IMR-90 (cell line): Measurements from ENCODE around the gene BAIAP2L1. TPM values are rescaled to one million over a fixed set of nuclear protein-coding genes. Genes with fewer than 3 reads are reported as not detected.

Source experiments
- ATAC-seq: fragments of 200-7000 bp; cut with Tn5 transposase; 2 replicates; pipeline ENCODE4 v1.9.1; 2020; ENCODE audit warnings: low read depth, mild to moderate bottlenecking, moderate library complexity
- BruUV-seq: library from RNA; stranded (reverse); fragments of 400-500 nt; replicated peaks from 2 replicates; lab custom pipeline; 2021; lab: Mats Ljungman, UMichigan
- CTCF ChIA-PET: fragments of 300-600 bp; formaldehyde crosslinking; extraction: SDS; loops from one replicate; lab custom pipeline; 2021; ENCODE audit warnings: antibody characterized with exemption; lab: Yijun Ruan, JAX
- POLR2A ChIA-PET: fragments of 300-600 bp; sonication (Branson Sonifier 250); formaldehyde crosslinking; loops from one replicate; lab custom pipeline; 2022; ENCODE audit warnings: antibody characterized with exemption; ENCODE audit not compliant: unreplicated experiment; lab: Charles Lee
- DNase-seq: peaks from one replicate; pipeline ENCODE4 v3.0.0; 2013
- H2AFZ ChIP-seq: replicated peaks from 2 replicates; pipeline ENCODE3; 2013; ENCODE audit warnings: low read length, mild to moderate bottlenecking; ENCODE audit not compliant: poor library complexity
- H2AK5ac ChIP-seq: 2 replicates; pipeline ENCODE4 v1.6.1; 2013; ENCODE audit warnings: low read depth, low read length, inconsistent platforms
- H2AK9ac ChIP-seq: replicated peaks from 2 replicates; pipeline ENCODE3; 2013; ENCODE audit warnings: mild to moderate bottlenecking, low read depth, low read length, moderate library complexity; ENCODE audit not compliant: poor library complexity
- H2BK120ac ChIP-seq: 2 replicates; pipeline ENCODE4 v1.6.1; 2013; ENCODE audit warnings: low read depth, low read length, inconsistent platforms
- H2BK15ac ChIP-seq: 3 replicates; pipeline ENCODE4 v1.6.1; 2013; ENCODE audit warnings: low read depth, low read length, inconsistent platforms
- H2BK20ac ChIP-seq: 2 replicates; pipeline ENCODE4 v1.6.1; 2013; ENCODE audit warnings: low read depth, mild to moderate bottlenecking, inconsistent platforms, low read length, moderate library complexity
- H2BK5ac ChIP-seq: 2 replicates; pipeline ENCODE4 v1.6.1; 2013; ENCODE audit warnings: mild to moderate bottlenecking, low read depth, low read length, inconsistent platforms; ENCODE audit not compliant: poor library complexity, severe bottlenecking
- H3K14ac ChIP-seq: replicated peaks from 2 replicates; pipeline ENCODE4 v1.6.1; 2013; ENCODE audit warnings: low read depth, low read length, inconsistent platforms
- H3K18ac ChIP-seq: 2 replicates; pipeline ENCODE4 v1.6.1; 2013; ENCODE audit warnings: low read depth, low read length, control low read depth
- H3K23ac ChIP-seq: 2 replicates; pipeline ENCODE4 v1.6.1; 2013; ENCODE audit warnings: low read depth, low read length, inconsistent platforms
- H3K27ac ChIP-seq: 2 replicates; pipeline ENCODE4 v1.5.1; 2013; ENCODE audit warnings: mild to moderate bottlenecking, control low read depth, low read length; ENCODE audit not compliant: insufficient read depth
- H3K27me3 ChIP-seq: 2 replicates; pipeline ENCODE4 v1.6.1; 2013; ENCODE audit warnings: low read length; ENCODE audit not compliant: control insufficient read depth, insufficient read depth
- H3K36me3 ChIP-seq: 2 replicates; pipeline ENCODE4 v1.6.1; 2013; ENCODE audit warnings: low read length, mixed read lengths; ENCODE audit not compliant: control insufficient read depth, insufficient read depth
- H3K4ac ChIP-seq: 2 replicates; pipeline ENCODE4 v1.6.1; 2013; ENCODE audit warnings: low read depth, low read length, inconsistent platforms
- H3K4me1 ChIP-seq: 2 replicates; pipeline ENCODE4 v1.6.1; 2013; ENCODE audit warnings: low read length, mixed read lengths; ENCODE audit not compliant: control insufficient read depth, insufficient read depth
- H3K4me2 ChIP-seq: 2 replicates; pipeline ENCODE4 v1.6.1; 2013; ENCODE audit warnings: low read depth, mild to moderate bottlenecking, control low read depth, low read length, moderate library complexity
- H3K4me3 ChIP-seq: 2 replicates; pipeline ENCODE4 v1.5.1; 2013; ENCODE audit warnings: low read depth, mild to moderate bottlenecking, control low read depth, low read length, moderate library complexity; ENCODE audit not compliant: insufficient read depth
- H3K56ac ChIP-seq: 2 replicates; pipeline ENCODE4 v1.6.1; 2013; ENCODE audit warnings: low read length, inconsistent platforms; ENCODE audit not compliant: insufficient read depth; ENCODE audit errors: extremely low read depth
- H3K79me1 ChIP-seq, 2 experiments: 2 replicates each; pipeline ENCODE4 v1.6.1; 2013; ENCODE audit warnings: low read length in 2 of 2, inconsistent platforms in 1 of 2, low read depth in 1 of 2
- H3K9ac ChIP-seq: 2 replicates; pipeline ENCODE4 v1.6.1; 2013; ENCODE audit warnings: low read depth, low read length, control low read depth
- H3K9me1 ChIP-seq: 2 replicates; pipeline ENCODE4 v1.6.1; 2013; ENCODE audit warnings: low read length, inconsistent platforms; ENCODE audit not compliant: insufficient read depth
- H3K9me3 ChIP-seq: 2 replicates; pipeline ENCODE4 v1.6.1; 2013; ENCODE audit warnings: low read length; ENCODE audit not compliant: control insufficient read depth, insufficient read depth
- H4K20me1 ChIP-seq: 2 replicates; pipeline ENCODE4 v1.6.1; 2013; ENCODE audit warnings: low read length, inconsistent platforms; ENCODE audit not compliant: insufficient read depth
- H4K5ac ChIP-seq: 2 replicates; pipeline ENCODE4 v1.6.1; 2013; ENCODE audit warnings: mild to moderate bottlenecking, low read depth, low read length, control low read depth
- H4K8ac ChIP-seq, 2 experiments: 2 replicates each; pipeline ENCODE4 v1.6.1; 2013; ENCODE audit warnings: low read depth in 2 of 2, low read length in 2 of 2, control low read depth in 1 of 2, inconsistent platforms in 1 of 2
- H4K91ac ChIP-seq: 2 replicates; pipeline ENCODE4 v1.6.1; 2013; ENCODE audit warnings: low read depth, low read length, inconsistent platforms; ENCODE audit not compliant: insufficient read depth
- MXI1 ChIP-seq: IDR thresholded peaks from 2 replicates; pipeline ENCODE4 v1.6.1; 2012; ENCODE audit warnings: low read depth, mild to moderate bottlenecking, low read length, moderate library complexity, borderline replicate concordance
- NFE2L2 ChIP-seq: fragments of 150-350 bp; IDR thresholded peaks from 2 replicates; pipeline ENCODE4 v1.6.1; 2016; ENCODE audit warnings: low read depth, mild to moderate bottlenecking, low read length
- WGBS, 2 experiments: methylation state at CpG; one replicate each; pipeline versions ENCODE4 v1.1.5 to v1.1.7; 2013; ENCODE audit warnings: missing lambda C conversion rate in 2 of 2; ENCODE audit not compliant: insufficient read length in 1 of 2; ENCODE audit errors: extremely low coverage in 2 of 2; 5-methylcytosine and 5-hydroxymethylcytosine counted together
- dilution Hi-C: fragments of 300-500 bp; cut with HindIII; formaldehyde crosslinking; loops from one replicate; pipeline ENCODE4 v1.14.3; 2018; ENCODE audit warnings: low sequenced_read_pairs; ENCODE audit not compliant: unreplicated experiment
- in situ Hi-C: fragments of 300-500 bp; cut with MboI; formaldehyde crosslinking; loops from 3 replicates; pipeline ENCODE4 v1.14.3; 2019; ENCODE audit warnings: low sequenced_read_pairs, inconsistent platforms, mixed read lengths
- intact Hi-C: fragments of 100-400 bp; cut with micrococcal nuclease; formaldehyde crosslinking; loops from 2 replicates; pipeline ENCODE4 v1.10.0; 2022
- polyA plus RNA-seq, 3 experiments: library from polyadenylated mRNA; depleted of rRNA; stranded (reverse); fragments of >200 nt; gene quantifications; 2 replicates each; pipeline ENCODE4 v1.2.3, GENCODE V29; 2012; ENCODE audit warnings: low replicate concordance in 1 of 3
- total RNA-seq: library from RNA; depleted of rRNA; stranded (reverse); fragments of >200 nt; gene quantifications from 2 replicates; pipeline ENCODE4 v1.2.3, GENCODE V29; 2012

The BAIAP2L1 gene
- total and polyA plus RNA-seq, 2 of the 4 experiments (the other 2 are of a cell fraction), result 2.2 to 6.0 TPM

GRCh38 chr7:98250789-98251188 lies 150.1 kb downstream of the BAIAP2L1 start:
- Histone ChIP-seq H3K27me3 (no peaks in the 10 kb centered on the region), H3K27ac (no peak overlapping the region), H3K9ac (no peak overlapping the region), H4K8ac (no peak overlapping the region; a peak in 1 of 4 replicates), H2AK9ac (no peak overlapping the region), H2AK5ac (no peak overlapping the region), H3K9me1 (peaks cover 2% of the 10 kb centered on the region; the same call in 1 of the 2 replicates), H3K79me1 (peaks cover 30 to 47% of the 10 kb centered on the region in 2 experiments), H3K4me3 (no peak overlapping the region), H2BK20ac (no peak overlapping the region), H3K18ac (no peak overlapping the region), H3K36me3 (peaks cover 2% of the 10 kb centered on the region; the same call in 1 of the 2 replicates), H3K4me2 (no peak overlapping the region), H2BK15ac (no peak overlapping the region), H3K4me1 (peaks cover 8% of the 10 kb centered on the region), H4K20me1 (no peaks in the 10 kb centered on the region; the same call in 1 of the 2 replicates), H4K5ac (no peak overlapping the region), H3K9me3 (no peaks in the 10 kb centered on the region), H4K91ac (no peak overlapping the region), H3K56ac (no peak overlapping the region), H2AFZ (no peak overlapping the region), H3K4ac (no peak overlapping the region), H3K14ac (no peak overlapping the region), H2BK120ac (no peak overlapping the region), H2BK5ac (no peak overlapping the region), H3K23ac (no peak overlapping the region)
- in situ Hi-C loops (no loop called here), intact Hi-C loops (loop anchor here (1.0 kb wide), 1 partner anchor 38 kb away; no protein-coding TSS in a partner anchor), dilution Hi-C loops (no loop called here)
- ChIA-PET POLR2A (no interaction called here), CTCF (interaction anchor here (0.6 to 0.7 kb wide), 3 partner anchors 9 to 259 kb away, joined by 3 read pairs; no protein-coding TSS in a partner anchor)
- no CpG with 5 or more reads among the region's 3 CpGs for WGBS, 2 experiments
- no peak for TF ChIP-seq MXI1
- TF ChIP-seq NFE2L2, result no peak
- ATAC-seq (no peak), DNase-seq (no peak)
- BruUV-seq, result TSS peak; percentile 45
